Activated CD4-positive, alpha-beta T cell treated with anti-CD3 and anti-CD28 coated beads for 4 hours (primary cell): ENCODE measurements around the gene OLIG3.

ENCODE experiments used
- DNase-seq, 2 donors: peaks; one replicate each; pipeline ENCODE4 v3.0.0-alpha.2; 2020

Gene OLIG3

DNA sequence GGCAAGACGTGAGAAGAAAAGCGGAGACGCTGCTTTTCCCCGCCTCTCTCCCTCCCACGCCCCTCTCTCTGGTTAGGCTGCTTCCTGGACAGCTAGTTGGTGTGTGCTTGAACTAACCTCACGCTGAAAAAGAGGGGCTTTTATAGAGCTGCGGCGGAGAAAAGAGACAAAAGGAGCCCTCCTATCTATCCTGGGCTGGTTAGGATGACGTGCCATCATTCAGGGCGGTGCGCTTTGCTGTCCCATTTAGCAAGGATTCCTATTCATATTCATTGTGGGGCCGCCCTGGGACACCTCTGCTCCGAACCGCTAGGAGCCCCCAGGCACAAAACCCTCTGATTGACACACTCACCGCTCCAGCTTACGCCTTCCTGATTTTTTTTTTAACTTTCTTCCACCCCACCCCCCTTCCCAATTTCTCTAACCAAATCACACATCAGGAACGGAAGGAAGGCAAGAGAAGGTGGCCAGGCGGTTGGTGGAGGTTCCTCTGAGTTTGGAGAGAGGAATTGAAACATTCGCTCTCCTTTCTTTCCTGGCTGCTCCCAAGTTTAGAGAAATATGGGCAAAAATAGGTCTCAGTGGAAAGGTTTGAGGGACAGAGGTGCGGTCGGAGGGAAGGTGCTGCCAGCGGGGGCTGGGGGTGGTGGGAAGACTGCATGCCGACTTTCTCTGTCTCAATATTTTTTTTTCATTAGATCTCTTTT is at the start of gene OLIG3:
TSS of gene OLIG3 (minus strand) at position 114 of the 707 bp plus-strand sequence. CDS start 224 bp downstream, outside the sequence.
- DNase-seq: peak; percentile 36 to 42

DNA sequence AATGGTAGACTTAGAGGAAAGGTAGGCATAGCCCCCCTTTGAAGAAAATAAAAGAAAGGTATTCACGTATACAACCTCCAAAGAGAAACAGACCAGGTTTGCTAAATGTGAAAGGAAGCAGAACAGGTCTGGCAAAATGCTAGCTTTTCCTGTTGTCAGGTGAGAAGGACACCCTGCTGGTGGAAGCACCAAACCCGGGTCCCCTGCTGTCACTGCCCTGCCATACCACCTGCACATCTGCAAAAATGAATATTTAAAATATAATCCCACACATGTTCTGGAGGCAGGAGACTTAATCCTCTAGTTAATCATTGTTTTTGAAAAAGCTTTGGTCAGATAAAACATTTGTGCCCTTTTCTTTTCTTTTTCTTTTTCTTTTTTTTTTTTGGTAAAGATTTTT is 48.9 kb upstream of the OLIG3 start:
- no peak for DNase-seq

DNA sequence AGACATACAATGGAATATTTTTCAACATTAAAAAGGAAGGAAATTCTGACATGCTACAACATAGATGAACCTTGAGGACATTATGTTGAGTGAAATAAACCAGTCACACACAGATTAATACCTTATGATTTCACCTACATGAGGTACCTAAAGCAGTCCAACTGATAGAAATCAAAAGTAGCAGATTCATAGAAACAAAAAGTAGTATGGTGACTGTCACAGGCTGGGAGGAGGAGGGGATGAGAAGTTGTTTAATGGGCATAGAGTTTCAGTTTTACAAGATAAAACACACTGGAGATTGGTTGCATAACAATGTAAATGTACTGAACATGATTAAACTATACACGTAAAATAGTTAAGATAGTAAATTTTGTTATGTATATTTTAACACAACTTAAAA is 48.5 kb upstream of the OLIG3 start:
- DNase-seq: no peak

DNA sequence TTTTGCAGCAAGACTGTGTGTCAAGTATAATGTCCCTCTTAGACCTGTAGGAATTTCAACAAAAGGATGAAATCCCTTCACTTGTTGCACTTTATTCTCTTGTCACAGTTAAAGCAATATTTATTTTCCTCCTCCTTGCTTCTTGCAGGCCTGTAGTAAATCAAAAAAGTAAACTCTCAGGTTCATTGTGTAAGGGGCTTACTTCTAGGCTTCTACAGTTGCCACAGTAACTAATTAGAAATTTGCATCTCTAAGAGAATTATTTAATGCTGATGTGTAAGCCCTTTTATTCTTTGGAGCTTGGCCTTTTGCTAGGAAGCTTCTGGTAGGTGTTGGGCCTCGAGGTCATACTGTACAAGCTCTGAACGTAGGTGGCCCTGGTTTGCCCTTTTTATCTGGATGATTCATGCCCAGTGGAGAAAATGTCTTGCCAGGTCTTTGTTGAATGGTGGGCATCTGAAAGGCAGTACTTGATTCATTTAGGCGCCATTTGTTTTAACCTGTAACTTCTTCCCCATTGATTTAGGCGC is 47.4 kb upstream of the OLIG3 start:
- no peak for DNase-seq

DNA sequence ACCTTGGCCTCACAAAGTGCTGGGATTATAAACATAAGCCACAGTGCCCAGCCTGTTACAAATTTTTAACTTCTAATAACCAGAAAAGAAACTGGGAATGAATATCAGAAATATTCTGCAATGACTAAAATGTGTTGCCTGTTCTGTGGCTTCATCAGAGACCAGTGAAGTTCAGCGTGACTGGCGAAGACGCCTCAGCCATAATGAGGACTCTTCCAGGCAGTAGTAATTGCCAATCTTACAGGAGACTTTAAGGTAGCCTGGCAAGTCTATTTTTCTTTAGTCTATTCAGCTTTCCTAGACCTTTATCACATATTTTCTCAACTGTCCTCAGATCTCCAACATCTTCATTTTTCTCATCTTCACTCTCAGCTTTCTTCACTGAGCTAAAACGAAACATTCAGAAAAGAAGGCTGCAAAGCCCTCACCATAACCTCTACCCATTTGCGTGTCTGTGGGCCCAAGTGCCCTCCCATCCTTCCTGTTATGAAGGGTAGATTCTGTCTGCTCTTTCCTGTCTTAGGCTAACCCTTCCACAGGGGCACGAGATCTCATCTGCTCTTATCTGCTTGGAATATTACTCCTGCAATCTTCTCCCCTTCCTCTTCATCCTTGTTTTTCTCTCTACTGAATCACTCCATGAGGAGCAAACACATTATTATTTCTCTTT is 42.0 kb upstream of the OLIG3 start:
- DNase-seq: no peak

GRCh38 chr6:137531376-137532092 is 37.3 kb upstream of the OLIG3 start:
- DNase-seq: no peak

- DNase-seq: no peak
These were observed 36.2 kb upstream of the OLIG3 start for GRCh38 chr6:137530404-137530803.

DNA sequence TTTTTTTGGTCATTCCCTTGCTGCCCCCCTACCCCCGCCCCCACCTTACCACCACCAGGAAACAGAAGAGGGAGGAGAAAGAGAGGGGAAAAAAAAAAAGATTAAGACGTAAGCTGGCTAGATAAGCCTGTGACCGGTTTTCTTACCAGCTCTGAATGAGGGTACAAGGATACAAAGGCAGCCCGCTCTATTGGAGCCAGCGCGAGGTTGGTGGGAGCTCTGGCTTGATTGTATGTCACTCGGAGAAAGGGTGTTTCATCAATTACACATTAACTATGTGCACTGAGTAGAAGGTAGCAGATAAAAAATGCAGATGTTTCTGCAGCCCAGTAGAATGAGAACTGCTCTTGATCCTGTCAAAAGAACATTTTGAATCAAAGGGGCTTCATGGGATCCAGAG is 28.6 kb upstream of the OLIG3 start:
- DNase-seq: no peak

GRCh38 chr6:137522198-137522798 is 28.1 kb upstream of the OLIG3 start:
- DNase-seq: no peak

GRCh38 chr6:137520520-137520919 is 26.3 kb upstream of the OLIG3 start:
- DNase-seq: no peak

GRCh38 chr6:137519629-137520176 is 25.5 kb upstream of the OLIG3 start:
- no peak for DNase-seq

DNA sequence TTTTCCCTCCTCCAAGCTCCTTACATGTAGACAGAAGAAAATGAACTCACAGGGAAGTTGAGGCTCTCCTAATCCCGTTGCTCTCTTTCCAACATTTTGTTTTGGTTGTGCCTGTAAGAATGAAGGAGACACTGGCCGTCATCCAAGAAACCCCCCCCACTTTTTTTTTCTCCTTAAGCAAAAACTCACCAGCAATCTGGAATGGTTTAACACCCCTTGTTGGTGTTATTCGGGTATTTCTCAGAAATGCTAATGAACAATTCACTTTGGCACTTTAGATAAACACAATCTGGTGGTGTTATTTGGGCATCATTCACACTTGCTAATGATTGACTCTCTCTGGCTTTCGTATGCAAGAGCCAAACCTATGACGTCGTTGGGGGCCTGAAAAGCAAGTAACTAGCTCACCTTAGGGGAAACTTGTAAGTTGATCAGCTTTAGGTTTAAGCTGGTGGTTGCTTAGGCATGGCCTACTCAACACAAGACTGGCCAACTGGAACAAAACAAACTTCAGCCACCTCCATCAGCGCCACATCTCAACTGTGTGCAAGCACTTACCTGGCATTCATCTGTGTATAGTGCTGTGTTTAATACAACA is 24.3 kb upstream of the OLIG3 start:
- DNase-seq: no peak

DNA sequence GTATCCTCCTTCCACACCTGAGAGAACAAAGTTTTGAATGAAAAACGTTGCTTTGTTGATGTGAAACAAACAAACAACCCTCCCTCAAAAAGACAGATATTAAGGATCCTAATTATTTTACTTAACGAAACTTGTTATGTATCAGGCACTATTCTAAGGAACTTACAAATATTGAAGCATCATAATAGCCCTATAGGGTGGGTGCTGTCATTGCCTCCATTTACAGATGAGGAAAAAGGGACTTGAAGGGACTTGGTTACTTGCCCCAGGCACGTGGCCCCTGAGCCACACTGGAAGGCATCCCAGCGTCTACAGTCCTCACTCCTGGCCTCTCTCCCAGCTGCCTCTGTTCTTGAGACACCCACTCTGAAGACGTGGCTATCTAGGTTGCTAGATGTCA is 20.2 kb upstream of the OLIG3 start:
- DNase-seq: no peak

- DNase-seq: no peak
These were observed 18.8 kb upstream of the OLIG3 start for GRCh38 chr6:137512757-137513605.

GRCh38 chr6:137510923-137511322 is 16.7 kb upstream of the OLIG3 start:
- DNase-seq: no peak

GRCh38 chr6:137498481-137499190 is 4.4 kb upstream of the OLIG3 start:
- no peak for DNase-seq

GRCh38 chr6:137497721-137498463 is 3.7 kb upstream of the OLIG3 start:
- peak in 1 of 2 donors; percentile 12 for DNase-seq

GRCh38 chr6:137496909-137497720 is 2.9 kb upstream of the OLIG3 start:
- no peak for DNase-seq

DNA sequence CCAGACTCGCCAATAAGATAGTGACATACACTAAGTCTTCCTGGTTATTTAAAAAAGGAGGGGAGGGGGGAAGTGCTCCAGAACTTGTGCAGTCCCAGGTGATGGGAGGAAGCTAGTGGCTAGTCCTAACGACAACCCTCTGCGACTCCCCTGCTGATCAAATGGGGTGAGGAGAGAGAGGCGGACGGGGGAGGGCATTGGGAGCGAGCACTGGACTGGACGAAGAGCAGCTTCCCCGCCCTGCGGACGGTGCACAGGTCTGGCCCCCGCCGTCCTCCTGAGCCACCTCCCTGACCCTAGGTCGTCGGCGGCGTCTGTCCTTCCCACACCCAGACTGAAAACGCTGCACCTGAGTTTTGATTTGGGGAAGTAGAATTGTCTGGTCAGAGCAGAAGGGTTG is 2.2 kb upstream of the OLIG3 start:
- DNase-seq: no peak
